UCSD-AML1 (cell line): ENCODE results near the gene ZNF513.

Source experiments
- DNase-seq: peaks from one replicate; lab custom pipeline; 2025; ENCODE audit not compliant: unreplicated experiment; lab: John Stamatoyannopoulos, UW

Gene ZNF513

GRCh38 chr2:27381577-27382181, 1.1 kb upstream of the ZNF513 start:
- no peak for DNase-seq

GRCh38 chr2:27379836-27380625, 503 bp downstream of the ZNF513 start:
- DNase-seq: peak; percentile 83

DNA sequence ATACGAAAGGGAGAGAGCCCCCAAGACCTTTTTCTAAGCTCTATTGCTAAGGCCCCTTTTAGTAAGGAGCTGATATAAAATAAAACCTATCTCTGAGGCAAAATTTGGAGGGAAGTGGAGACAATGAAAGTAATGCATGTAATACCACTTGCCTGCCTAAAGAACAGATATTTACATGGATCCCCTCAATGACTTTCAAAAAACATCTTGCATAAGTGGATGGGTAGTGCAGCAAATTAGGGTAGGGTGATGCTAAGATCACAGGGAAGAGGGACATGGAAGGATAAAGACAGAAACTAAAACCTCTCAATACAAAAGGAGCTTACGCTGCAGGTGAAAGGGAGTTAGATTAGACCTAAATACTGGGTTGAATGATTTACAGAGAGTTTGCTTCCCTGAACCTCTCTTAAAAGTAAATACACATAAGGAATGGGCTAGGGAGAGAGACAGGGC, 1.1 kb downstream of the ZNF513 start:
- no peak for DNase-seq

GRCh38 chr2:27378809-27379290, 1.7 kb downstream of the ZNF513 start:
- DNase-seq: no peak

GRCh38 chr2:27378096-27378808, 2.3 kb downstream of the ZNF513 start:
- DNase-seq: peak; percentile 22

DNA sequence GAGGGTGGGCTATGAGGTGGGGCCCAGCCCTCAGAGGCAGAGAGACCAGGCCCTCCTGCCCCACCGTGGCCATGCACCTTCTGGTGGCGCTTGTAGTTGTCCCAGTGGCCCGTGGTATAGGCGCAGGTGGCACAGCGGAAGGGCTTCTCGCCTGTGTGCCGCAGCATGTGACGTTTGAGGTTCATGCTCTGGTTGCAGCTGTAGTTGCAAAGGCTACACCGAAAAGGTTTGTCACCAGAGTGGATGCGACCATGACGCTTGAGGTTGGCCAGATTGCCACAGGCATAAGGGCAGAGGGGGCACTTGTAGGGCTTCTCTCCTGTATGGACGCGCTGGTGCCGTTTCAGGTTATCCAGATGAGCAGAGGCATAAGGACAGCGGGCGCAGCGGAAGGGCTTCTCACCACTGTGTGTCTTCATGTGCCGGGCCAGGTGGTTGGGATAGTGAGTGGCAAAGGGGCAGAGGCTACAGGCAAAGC, 2.9 kb downstream of the ZNF513 start:
- DNase-seq: no peak

DNA sequence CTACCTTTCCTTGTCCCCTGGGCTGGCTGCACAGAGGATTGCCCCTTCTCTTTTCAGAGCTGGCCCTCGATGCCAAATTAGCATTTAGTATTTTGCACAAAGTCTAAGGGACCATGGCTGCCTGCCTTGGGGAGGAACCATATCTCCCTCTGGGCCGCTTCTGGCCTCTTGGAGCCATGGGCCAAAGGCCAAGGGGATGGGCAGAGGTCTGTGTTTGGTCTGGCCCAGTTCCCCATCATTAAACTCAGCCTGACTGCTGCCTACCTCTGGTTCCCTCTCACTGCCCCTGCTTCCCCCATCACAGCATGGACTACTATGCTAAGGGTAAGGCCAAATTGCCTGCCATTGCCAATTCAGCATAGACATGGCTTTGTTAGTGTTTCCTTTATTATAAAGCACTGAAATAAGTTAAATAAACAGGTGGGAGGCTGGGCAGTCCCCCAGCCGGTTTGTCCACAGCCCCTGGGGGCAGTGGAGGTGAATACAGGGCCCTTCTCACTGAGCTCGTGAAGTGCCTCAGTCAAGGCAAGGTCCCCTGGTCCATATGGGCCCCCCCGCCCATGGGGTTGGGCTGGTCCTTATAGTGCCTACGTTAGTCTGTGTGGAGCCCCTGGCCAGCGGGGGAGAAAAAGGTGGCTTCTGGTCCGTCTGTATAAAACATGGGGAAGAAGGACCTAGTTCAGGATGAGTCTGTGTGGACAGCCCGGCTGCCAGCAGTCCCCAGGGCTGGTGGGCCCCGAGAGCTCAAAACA, 3.5 kb downstream of the ZNF513 start:
- DNase-seq: no peak

- no peak for DNase-seq
These were observed 4.2 kb downstream of the ZNF513 start for GRCh38 chr2:27376151-27376865.

- no peak for DNase-seq
These were observed 4.9 kb downstream of the ZNF513 start for GRCh38 chr2:27375513-27376099.

DNA sequence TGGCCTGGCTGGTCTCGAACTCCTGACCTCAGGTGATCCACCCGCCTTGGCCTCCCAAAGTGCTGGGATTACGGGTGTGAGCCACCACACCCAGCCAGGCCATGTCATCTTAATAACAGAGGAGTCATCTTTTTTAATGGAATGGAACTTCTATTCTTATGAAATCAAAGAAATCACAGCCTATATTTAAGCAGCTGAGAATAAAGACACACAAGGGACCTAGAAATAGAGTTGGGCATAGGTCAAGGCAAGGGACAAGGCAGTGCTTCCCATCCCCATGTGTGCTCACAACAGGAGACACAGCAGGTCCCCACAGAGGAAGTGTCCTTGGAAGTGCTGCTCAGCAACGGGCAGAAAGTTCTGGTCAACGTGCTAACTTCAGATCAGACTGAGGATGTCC, 7.0 kb downstream of the ZNF513 start:
- DNase-seq: no peak

DNA sequence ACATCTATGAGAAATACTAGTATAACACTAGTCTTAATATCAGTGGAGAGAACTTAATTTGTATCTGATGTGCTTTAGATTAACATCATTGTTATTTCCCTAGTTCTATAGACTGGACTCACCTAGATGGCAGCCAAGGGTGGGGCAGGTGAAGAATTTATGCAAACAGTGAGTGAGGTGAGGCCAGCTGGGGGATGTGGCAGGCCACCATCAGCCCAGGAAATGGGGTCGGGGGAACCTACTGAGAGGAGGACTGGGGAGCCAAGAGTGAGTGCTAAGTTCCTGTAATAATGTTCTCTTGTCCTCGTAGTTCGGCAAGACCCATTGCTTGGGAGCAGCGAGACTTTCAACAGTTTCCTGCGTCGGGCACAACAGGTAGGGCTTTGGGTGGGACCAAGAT, 7.6 kb downstream of the ZNF513 start:
- no peak for DNase-seq

DNA sequence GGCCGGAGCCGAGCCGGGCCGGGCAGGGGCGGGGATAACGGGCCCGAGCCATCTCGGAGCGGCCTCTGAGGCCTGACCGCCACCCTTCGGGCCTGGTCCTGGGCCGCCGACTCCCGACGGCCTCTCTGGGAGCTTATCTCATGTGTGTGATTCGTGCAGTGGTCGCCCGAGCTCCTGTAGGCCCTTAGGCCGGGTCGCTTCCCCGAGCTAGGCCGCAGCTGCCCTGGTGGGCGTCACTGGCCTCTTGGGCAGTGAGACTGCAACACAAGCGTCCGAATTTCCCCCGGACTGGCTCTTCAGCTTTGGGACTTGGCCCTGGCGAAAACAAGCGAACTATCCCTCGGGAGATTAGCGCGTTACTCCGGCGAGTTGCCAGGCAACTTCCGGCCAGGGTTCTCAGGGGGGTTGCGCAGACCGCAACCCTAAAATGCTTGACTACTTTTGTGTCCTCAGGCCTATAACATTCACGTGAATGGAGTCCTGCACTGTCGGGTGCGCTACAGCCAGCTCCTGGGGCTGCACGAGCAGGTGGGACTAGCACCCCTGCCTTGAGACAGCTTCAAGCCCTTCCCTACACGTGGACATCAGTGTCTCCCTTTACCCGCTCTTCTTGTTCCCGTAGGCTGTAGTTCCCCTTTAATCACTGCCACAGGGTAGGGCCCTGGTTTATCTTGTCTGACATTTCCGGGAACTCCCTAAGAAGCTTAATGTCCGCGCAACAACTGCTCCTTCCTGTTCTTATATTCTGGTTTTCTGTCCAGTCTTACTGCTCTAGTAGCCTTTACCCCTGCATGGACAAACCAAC, 9.5 kb downstream of the ZNF513 start:
- peak; percentile 43 for DNase-seq

DNA sequence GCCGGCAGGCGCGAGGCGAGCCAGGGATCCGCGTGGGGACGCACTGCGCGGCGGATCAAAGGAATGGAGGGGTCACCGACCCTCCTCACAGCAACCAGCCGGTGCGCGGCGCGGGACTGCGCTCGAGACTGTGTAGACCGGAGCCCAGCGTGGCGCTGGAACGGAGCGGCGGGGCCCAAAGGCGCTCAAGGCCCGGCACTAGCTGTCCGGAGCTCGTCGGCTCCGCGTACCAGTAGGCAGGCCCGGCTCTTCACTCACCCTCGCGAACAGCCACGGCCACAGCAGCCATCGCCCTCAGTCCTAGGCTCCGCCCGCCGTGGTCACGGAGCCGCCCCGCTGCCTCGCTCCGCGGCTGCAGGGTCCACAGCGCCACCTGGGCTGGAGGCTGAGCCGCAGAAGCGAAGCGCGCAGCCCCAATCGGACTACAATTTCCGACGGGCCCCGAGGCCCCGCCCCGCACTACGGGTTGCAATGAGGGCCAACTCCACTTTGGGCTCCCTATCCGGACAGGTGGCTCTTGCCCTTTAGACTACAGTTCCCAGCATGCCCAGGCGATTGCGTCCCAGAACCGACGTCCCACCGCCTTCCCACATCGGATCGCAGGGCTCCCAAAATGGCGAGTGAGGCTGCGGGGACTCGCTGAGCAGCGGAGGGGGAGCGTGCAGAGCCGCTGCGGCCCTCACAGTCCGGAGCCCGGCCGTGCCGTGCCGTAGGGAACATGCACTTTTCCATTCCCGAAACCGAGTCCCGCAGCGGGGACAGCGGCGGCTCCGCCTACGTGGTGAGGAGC, 10.3 kb downstream of the ZNF513 start, which contains the start of the genes EIF2B4 and SNX17:
EIF2B4 (minus strand) TSS at position 313 of the 790 bp plus-strand sequence; CDS start at position 289, 24 bp downstream.
SNX17 (plus strand) TSS at position 591 of the 790 bp plus-strand sequence; CDS start at position 719, 128 bp downstream.
- DNase-seq: peak; percentile 99

DNA sequence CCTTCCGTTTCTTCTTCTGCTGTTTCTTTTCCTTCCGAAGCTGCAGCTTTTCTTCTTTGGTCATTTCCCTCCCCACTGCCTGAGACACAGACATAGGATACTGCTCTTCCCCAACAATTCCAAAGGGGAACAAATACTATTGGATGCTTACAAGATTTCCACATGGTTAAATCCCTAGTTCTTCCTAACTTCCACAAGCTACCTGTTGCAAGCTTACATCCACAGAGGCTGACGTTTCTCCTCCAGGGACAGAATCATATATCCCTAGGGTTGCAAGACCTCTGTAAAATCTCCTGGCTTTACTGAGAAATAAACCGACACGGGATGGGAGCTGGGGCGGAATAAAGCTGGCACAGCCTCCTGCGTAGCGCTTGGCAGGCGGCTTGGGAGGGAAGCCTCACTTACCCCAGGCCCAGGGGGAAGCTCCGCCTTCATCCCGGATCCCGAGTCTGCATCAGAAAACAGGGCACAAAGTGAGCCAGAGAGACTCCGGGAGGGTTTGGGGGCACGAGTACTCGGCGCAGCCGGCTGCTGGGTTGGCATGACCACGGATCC, 11.0 kb downstream of the ZNF513 start:
- DNase-seq: no peak

DNA sequence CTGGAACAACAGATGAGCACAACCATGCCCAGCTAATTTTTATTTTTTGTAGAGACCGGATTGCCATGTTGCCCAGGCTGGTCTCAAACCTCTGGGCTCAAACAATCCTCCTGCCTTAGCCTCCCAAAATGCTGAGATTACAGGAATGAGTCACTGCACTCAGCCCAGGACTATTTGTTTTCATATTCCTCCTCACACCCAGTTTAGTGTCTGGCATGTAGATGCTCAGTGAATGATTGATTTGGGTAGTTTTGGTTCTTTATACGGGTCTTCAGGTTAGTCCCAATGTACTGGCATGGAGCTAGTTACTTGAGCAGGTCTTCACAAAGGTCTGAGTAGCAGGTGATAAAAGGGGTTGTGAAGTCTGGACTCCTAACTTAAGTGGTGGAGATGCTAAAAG, 16.6 kb downstream of the ZNF513 start:
- DNase-seq: no peak

- no peak for DNase-seq
These were observed 17.7 kb downstream of the ZNF513 start for GRCh38 chr2:27362678-27363420.
